Activated CD8-positive, alpha-beta memory T cell treated with anti-CD3 and anti-CD28 coated beads, Interleukin-2, amount 50 U/mL, for 1 hour (primary cell): ENCODE measurements around the gene TET2.

Source experiments
- DNase-seq: peaks from one replicate; pipeline ENCODE4 v3.0.0-alpha.2; 2020; ENCODE audit errors: extremely low read depth

TET2 gene

GRCh38 chr4:105146276-105147015 is at the start of gene TET2:
TET2 (plus strand) TSS chr4:105146876; CDS start chr4:105233943, 87,067 bp downstream.
- peak; percentile 50 for DNase-seq

DNA sequence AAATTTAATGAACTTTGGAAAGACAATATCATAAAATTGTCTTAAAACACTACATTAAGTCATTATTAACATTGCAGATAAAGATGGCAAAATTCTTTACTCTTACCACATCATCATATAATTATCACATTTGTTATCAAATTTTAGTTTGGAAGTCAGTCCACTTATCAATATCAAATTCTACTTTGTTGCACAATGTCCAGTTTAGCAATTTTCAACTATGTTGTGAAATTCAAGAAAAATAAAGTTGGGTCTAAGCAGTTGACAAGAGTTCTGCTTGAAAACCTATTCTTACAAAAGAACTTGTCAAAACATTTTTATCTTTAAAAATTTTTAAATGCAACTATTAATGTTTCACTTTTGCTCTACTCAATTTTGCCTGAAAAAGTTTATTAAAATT is 44.7 kb upstream of the TET2 start:
- DNase-seq, result no peak

DNA sequence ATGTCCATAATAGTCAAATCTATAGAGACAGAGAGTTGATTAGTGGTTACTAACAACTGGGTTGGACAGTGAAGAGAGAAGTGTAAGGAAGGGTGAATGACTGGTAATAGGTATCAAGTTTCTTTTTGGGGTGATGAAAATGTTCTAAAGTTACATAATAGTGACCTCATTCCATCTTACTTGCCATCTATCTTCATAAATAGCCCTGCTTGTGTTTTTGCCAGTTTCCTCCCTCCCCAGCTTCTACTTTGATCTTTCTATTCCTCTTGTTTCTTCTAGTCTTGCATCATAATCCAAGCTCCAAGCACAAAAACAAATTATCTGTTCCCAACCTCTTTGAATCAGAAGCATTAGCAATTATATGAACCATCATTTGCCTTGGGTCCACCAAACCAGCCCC is 40.2 kb upstream of the TET2 start:
- no peak for DNase-seq

DNA sequence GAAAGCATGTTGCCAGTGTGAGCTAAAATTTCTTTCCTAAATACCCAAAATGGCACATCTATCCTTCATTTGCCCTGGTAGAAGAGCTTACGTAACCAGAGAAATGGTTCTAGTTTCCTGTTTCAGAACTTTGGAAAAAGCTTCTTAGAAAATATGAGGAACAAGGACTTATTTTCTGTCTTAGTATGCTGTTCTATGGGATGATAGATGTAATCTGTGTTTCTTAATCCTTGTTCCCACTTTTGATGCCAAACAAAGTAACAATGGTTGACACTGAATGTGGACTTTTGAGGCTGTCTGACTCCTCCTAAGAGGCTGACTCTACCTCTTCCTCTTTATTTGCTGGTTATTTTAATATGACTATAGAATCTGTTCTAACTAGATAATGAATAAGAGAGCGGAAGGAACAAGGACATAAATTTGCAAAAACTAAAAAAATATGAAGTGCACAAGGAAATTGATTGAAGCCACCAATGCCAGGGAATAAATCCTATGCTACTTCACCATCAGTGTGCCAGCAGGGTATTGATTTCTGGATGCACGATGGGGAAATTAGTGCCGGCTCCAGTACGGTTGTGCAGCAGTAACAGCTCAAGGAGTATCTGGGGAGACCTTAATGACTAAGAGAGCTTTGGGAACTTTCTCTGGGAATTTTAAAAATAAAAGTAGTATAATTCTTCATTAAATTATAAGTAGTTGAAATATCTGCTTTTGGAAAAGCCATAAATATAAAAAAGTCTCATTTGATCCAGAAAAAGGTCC is 39.4 kb upstream of the TET2 start:
- DNase-seq, result no peak

- no peak for DNase-seq
Observed at GRCh38 chr4:105108971-105109370, 37.7 kb upstream of the TET2 start.

GRCh38 chr4:105112274-105112673 is 34.4 kb upstream of the TET2 start:
- DNase-seq, result no peak

- DNase-seq, result no peak
Observed at GRCh38 chr4:105113800-105114199, 32.9 kb upstream of the TET2 start.

DNA sequence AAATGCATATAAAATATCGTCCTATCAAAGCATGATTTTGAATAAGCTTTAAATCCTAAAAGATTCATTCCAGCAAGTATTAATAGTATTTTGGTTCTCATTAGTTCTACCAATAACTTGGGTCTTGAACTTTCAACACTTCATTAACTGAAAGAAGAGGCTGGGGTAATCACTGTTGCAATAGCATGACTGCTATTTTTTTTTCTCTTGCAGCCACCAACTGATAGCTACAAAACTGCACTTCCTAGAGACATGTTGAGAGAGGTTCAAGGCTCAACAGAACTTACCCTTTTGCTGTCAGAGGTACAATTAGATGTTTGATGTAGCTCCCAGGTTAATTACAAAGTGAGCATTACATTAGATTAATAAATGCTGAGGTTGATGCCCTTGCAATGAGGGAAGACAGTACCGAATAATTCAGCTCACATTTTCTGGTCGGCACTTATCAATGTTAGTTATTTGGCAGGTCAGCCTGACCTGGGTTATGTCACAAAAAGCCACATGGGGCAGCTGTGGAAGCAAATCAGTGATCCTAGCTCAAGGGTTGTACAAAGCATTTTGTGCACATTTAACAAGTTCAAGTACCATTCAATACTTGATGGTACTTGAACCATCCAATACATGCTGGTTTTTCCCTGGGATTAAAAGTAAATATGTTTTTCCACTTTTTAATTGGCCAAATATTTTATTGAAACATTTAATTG is 29.9 kb upstream of the TET2 start:
- no peak for DNase-seq

GRCh38 chr4:105119356-105119755 is 27.3 kb upstream of the TET2 start:
- no peak for DNase-seq

- no peak for DNase-seq
Observed at GRCh38 chr4:105120626-105121025, 26.1 kb upstream of the TET2 start.

DNA sequence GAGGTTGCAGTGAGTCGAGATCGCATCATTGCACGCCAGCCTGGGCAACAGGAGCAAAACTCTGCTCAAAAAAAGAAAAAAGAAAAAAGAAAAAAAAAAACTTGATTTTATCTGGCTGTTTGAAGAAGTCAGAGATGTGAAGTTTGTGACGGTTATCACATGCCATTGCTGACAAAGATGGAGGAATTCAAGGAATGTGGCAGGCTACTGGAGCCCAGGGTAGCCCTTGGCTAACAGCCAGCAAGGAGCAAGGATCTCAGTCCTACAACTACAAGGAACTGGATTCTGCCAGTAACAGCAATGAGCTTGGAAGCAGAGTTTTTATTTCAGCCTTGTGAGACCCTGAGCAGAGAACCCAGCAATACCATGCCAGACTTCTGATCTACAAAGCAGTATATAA is 24.3 kb upstream of the TET2 start:
- no peak for DNase-seq

DNA sequence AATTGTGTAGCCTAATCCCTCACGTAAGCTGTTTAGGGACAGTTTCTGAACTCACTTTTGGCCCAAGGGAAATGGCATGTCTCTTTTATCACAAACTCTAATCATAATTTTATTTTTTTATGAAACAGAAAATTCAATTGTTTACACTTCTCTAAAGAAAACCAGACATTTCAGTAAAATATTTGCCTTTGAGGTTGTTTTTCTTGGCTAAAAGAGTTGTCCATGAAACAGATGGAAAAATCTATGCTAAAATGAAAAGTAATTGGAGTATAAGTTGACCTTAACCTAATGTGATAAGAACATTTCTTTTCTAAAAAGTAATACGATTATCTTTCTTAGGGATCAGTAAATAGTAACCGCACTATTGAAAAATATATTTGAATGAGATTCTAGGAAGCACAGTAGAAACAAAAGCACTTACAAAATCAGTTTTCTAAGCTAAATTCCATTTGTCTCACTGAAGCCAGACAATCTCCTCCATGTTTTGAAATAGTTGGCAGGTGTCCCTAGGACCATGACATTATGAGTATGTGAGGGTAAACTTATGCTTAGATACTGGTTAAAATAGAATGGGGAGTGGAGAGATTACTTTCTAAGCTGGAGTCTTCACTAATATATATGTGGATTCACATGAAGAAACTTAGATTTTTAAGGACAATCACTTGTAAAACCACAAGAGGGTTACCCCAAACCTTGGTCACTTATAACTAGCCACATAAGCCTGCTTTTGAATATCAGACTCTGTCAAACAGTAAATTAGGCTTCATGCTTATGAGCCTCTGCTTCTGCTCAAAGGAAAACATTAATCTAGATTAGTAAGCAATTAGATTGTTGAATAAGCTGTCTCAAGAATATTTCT is 20.1 kb upstream of the TET2 start:
- DNase-seq, result no peak

DNA sequence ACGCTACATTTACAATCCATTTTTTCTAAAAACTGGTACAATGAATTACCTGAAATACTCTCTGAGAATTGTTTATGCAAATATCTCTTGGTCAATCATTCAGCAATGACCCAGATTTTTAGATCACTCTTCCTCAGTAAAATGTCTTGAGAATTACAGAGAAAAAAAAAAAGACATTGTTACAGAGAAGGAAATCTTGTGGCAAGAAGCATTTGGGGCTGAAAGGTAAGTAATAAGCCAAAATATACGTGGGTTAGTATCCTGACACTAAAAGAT is 19.6 kb upstream of the TET2 start:
- no peak for DNase-seq

DNA sequence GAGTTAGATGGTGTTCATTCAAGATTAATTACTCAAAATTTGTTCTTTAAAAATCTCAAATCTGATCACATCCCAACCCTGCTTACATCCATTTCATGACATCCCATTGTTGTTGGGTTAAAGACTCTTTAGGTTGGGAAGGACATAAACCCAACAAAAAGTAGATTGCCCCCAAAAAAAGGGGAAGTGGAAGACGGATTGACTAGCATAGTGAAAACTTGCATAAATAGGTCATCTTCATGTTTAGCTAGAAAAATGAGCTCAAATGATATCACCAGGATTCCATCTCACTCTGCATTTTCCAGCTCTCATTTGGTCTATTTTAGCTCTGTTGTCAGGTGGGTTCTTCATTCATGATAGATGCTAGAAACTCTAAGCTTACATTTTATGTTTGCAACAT is 18.5 kb upstream of the TET2 start:
- no peak for DNase-seq

GRCh38 chr4:105129286-105130040 is 17.2 kb upstream of the TET2 start:
- no peak for DNase-seq

- no peak for DNase-seq
Observed at GRCh38 chr4:105130945-105131344, 15.7 kb upstream of the TET2 start.

- no peak for DNase-seq
Observed at GRCh38 chr4:105133976-105134375, 12.7 kb upstream of the TET2 start.

GRCh38 chr4:105135785-105136184 is 10.9 kb upstream of the TET2 start:
- DNase-seq, result no peak

GRCh38 chr4:105137121-105137875 is 9.4 kb upstream of the TET2 start:
- no peak for DNase-seq

- no peak for DNase-seq
Observed at GRCh38 chr4:105139646-105140045, 7.0 kb upstream of the TET2 start.
